A549 treated with CORT108297 at 1 μM for 4 hours (cell line): Measurements from ENCODE around the gene ACTN3. TPM values are rescaled to one million over a fixed set of nuclear protein-coding genes. Genes with fewer than 3 reads are reported as not detected.

Experiments
- total RNA-seq: library from RNA; stranded (reverse); fragments of 200-300 nt; extraction: Qiagen RNA extraction; gene quantifications from 5 replicates; pipeline ENCODE4 v1.2.3, GENCODE V29; 2022

The ACTN3 gene
- total RNA-seq: 0.02 to 0.06 TPM in 2 of 5 replicates, not detected in the others

GRCh38 chr11:66546368-66546965, at the start of gene ACTN3:
TSS of gene ACTN3 (plus strand) at chr11:66546903. CDS start at chr11:66546938, 35 bp downstream.

GRCh38 chr11:66510271-66510989, 36.3 kb upstream of the ACTN3 start, which contains the start of gene BBS1:
TSS of gene BBS1 (plus strand) at chr11:66510635. CDS start at chr11:66510660, 25 bp downstream.

GRCh38 chr11:66545701-66546367, 869 bp upstream of the ACTN3 start, which contains the start of gene ZDHHC24:
TSS of gene ZDHHC24 (minus strand) at chr11:66546048. CDS start at chr11:66546003, 45 bp downstream.

GRCh38 chr11:66568124-66568916, 21.6 kb downstream of the ACTN3 start, which contains the start of gene CTSF:
TSS of gene CTSF (minus strand) at chr11:66568606. CDS start at chr11:66568486, 120 bp downstream.

GRCh38 chr11:66592457-66593302, 46.0 kb downstream of the ACTN3 start, which contains the start of the genes CCDC87 and CCS:
TSS of gene CCDC87 (minus strand) at chr11:66593063. CDS start at chr11:66593015, 48 bp downstream.
TSS of gene CCS (plus strand) at chr11:66593185. CDS start at chr11:66593262, 77 bp downstream.

Other genes starting within 250 kb of the ACTN3 start
- gene CD248, start 229.9 kb upstream of the ACTN3 start, total RNA-seq: not detected in 5 replicates
- gene RIN1, start 210.5 kb upstream of the ACTN3 start, total RNA-seq: 28.4 to 46.9 TPM (median 39.6 TPM) in 5 replicates
- 81.3 to 101 TPM (median 89.5 TPM) in 5 replicates for gene BRMS1, start 201.8 kb upstream of the ACTN3 start, total RNA-seq
- gene B4GAT1, start 199.3 kb upstream of the ACTN3 start, total RNA-seq: 15.1 to 20.3 TPM (median 19.1 TPM) in 5 replicates
- 3.1 to 5.3 TPM (median 4.5 TPM) in 5 replicates for gene SLC29A2, start 175.1 kb upstream of the ACTN3 start, total RNA-seq
- gene NPAS4, start 125.9 kb upstream of the ACTN3 start, total RNA-seq: not detected in 5 replicates
- gene MRPL11, start 108.1 kb upstream of the ACTN3 start, total RNA-seq: 91.9 to 118 TPM (median 107 TPM) in 5 replicates
- gene PELI3, start 80.0 kb upstream of the ACTN3 start, total RNA-seq: 4.0 to 6.8 TPM (median 5.9 TPM) in 5 replicates
- 50.3 to 58.1 TPM (median 55.8 TPM) in 5 replicates for gene DPP3, start 66.5 kb upstream of the ACTN3 start, total RNA-seq
- 8.3 to 10.7 TPM (median 9.6 TPM) in 5 replicates for gene BBS1, start 36.3 kb upstream of the ACTN3 start, total RNA-seq
- 6.6 to 17.3 TPM (median 14.4 TPM) in 5 replicates for gene ZDHHC24, start 855 bp upstream of the ACTN3 start, total RNA-seq
- 31.4 to 41.3 TPM (median 34.1 TPM) in 5 replicates for gene CTSF, start 21.7 kb downstream of the ACTN3 start, total RNA-seq
- 0.54 to 0.72 TPM (median 0.57 TPM) in 5 replicates for gene CCDC87, start 46.2 kb downstream of the ACTN3 start, total RNA-seq
- 25.6 to 32.3 TPM (median 31.2 TPM) in 5 replicates for gene CCS, start 46.3 kb downstream of the ACTN3 start, total RNA-seq
- 60.9 to 82.1 TPM (median 70.9 TPM) in 5 replicates for gene RBM14, start 69.7 kb downstream of the ACTN3 start, total RNA-seq
- gene RBM4, start 91.8 kb downstream of the ACTN3 start, total RNA-seq: 129 to 158 TPM (median 144 TPM) in 5 replicates
- gene RBM4B, start 131.0 kb downstream of the ACTN3 start, total RNA-seq: 20.0 to 22.8 TPM (median 21.0 TPM) in 5 replicates
- gene SPTBN2, start 182.3 kb downstream of the ACTN3 start, total RNA-seq: 9.4 to 11.7 TPM (median 10.1 TPM) in 5 replicates